OCI-LY7 (cell line): ENCODE results near the gene GRM5.

Source experiments
- EZH2phosphoT487 ChIP-seq: fragments of 200-600 bp; sonication (generic); IDR thresholded peaks from 2 replicates; pipeline ENCODE4 v1.6.1; 2018; ENCODE audit warnings: low read depth, borderline replicate concordance, mild to moderate bottlenecking, mixed run types, antibody characterized with exemption, low read length, moderate library complexity, mixed read lengths
- TF ChIP-seq, protein P1 (sequence below): fragments of 200-600 bp; sonication (generic); conservative IDR thresholded peaks from 2 replicates; pipeline ENCODE4 v1.5.1; 2014; ENCODE audit warnings: mild to moderate bottlenecking, antibody characterized with exemption, low read length, moderate library complexity, mixed read lengths

DNA sequence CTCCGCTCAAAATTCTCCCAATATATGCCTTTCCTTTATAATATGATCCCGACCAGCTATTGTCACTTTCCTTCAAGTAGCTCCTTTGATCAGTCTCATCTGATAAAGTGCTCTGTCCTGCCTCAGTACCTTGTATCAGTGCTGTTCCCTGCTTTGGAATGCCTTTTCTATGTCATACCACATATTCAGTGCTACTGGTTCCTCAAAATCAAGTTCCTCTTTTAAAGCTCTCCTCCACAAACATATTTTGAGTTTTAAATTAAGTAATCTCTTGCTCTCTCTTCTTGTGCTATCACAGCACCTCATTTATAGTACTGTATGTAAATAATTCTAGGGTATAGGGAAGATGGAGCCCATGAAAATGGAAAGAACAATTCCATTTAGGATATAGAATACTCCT, 591.1 kb downstream of the GRM5 start:
- TF ChIP-seq, protein P1, sequence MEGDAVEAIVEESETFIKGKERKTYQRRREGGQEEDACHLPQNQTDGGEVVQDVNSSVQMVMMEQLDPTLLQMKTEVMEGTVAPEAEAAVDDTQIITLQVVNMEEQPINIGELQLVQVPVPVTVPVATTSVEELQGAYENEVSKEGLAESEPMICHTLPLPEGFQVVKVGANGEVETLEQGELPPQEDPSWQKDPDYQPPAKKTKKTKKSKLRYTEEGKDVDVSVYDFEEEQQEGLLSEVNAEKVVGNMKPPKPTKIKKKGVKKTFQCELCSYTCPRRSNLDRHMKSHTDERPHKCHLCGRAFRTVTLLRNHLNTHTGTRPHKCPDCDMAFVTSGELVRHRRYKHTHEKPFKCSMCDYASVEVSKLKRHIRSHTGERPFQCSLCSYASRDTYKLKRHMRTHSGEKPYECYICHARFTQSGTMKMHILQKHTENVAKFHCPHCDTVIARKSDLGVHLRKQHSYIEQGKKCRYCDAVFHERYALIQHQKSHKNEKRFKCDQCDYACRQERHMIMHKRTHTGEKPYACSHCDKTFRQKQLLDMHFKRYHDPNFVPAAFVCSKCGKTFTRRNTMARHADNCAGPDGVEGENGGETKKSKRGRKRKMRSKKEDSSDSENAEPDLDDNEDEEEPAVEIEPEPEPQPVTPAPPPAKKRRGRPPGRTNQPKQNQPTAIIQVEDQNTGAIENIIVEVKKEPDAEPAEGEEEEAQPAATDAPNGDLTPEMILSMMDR: no peak
- no peak for TF ChIP-seq EZH2phosphoT487
